Cardiac fibroblast (primary cell): ENCODE measurements around the gene MFSD12.

Experiments used
- DNase-seq, 2 donors: peaks; one replicate each; pipeline versions ENCODE4 v3.0.0 to v3.0.0-alpha.2; 2010; ENCODE audit warnings: low read depth in 2 of 2
- H3K4me3 ChIP-seq, 2 donors: replicated peaks in 1 of 2; 1 replicate in 1 of 2; 2 replicates in 1 of 2; pipeline ENCODE4 v1.5.1; 2011; ENCODE audit warnings: low read depth in 2 of 2, low read length in 2 of 2, mild to moderate bottlenecking in 2 of 2, moderate library complexity in 1 of 2
- CTCF ChIP-seq: IDR thresholded peaks from one replicate; pipeline ENCODE4 v1.5.1; 2011; ENCODE audit warnings: low read depth, mild to moderate bottlenecking, low read length, inconsistent platforms

The MFSD12 gene

GRCh38 chr19:3505598-3506383 lies 51.6 kb downstream of the MFSD12 start, which contains the start of gene FZR1:
Gene FZR1 (plus strand): TSS chr19:3506311. CDS start chr19:3522990, 16,679 bp downstream.
- TF ChIP-seq CTCF, result no peak

GRCh38 chr19:3504735-3505134 lies 52.7 kb downstream of the MFSD12 start:
- no peak overlapping the region for H3K4me3 ChIP-seq
- no peak for TF ChIP-seq CTCF
- peak in 1 of 2 donors; percentile 12 for DNase-seq

More at GRCh38 chr19:3505598-3506383, 51.6 kb downstream of the MFSD12 start, which contains the start of gene FZR1:
- H3K4me3 ChIP-seq, result peak within 1 kb of the TSS; percentile 82 to 92
- peak; percentile 99 for DNase-seq

- TF ChIP-seq CTCF, result no peak
- no peak overlapping the region for H3K4me3 ChIP-seq
- peak; percentile 32 for DNase-seq
Measured at GRCh38 chr19:3503036-3503572, 54.3 kb downstream of the MFSD12 start.

- DNase-seq, result no peak
- H3K4me3 ChIP-seq, result no peak overlapping the region
- TF ChIP-seq CTCF, result no peak
Measured at GRCh38 chr19:3501780-3502179, 55.6 kb downstream of the MFSD12 start.

GRCh38 chr19:3500429-3501101 lies 56.8 kb downstream of the MFSD12 start, which contains the start of gene DOHH:
Gene DOHH (minus strand): TSS chr19:3500674. CDS start chr19:3496814, 3,860 bp downstream.
- no peak for TF ChIP-seq CTCF
- DNase-seq, result peak; percentile 98
- peak within 1 kb of the TSS; percentile 76 to 96 for H3K4me3 ChIP-seq

GRCh38 chr19:3499738-3500428 lies 57.5 kb downstream of the MFSD12 start:
- DNase-seq, result no peak
- TF ChIP-seq CTCF, result no peak
- H3K4me3 ChIP-seq, result peak overlapping the region; percentile 76 to 96
